NCI-H2227 treated with DMSO at 0.1 percent for 48 hours (cell line): ENCODE data around the gene EIF4A3.

Experiments
- DNase-seq: peaks from one replicate; lab custom pipeline; 2025; lab: John Stamatoyannopoulos, UW

The EIF4A3 gene

DNA sequence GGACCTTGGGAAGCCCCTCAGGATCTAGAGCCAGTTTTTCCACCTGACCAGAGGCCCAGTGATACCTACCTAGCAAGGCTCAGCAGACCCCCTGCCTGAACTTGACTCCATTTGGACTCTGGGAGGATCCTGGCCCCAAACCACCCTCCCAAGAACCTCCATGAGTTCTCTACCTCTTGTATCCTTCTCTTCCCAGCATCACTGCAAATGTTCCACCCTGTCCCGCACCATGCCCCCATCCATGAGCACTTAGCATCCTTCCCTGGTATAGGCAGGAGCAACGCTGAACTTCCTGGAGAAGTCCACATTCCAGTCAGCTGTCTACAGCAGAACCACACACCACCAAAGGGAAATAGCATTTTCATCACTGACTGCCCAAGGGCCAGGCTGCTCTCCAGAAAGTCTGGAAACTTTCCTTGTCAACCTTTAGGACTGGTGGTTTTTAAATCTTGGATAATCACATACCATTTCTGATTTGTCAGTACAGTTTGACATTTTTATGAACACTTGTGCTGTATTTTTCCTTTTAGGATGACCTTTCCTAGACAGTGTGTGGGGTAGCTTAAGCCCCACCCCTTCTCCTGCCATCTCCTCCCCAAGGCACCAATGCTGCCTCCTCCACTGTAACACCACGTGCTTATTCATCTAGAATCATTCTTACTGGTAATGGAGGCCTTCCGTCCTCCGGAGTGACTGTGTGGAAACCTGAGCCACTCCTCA is 13.9 kb downstream of the EIF4A3 start:
- DNase-seq: no peak

DNA sequence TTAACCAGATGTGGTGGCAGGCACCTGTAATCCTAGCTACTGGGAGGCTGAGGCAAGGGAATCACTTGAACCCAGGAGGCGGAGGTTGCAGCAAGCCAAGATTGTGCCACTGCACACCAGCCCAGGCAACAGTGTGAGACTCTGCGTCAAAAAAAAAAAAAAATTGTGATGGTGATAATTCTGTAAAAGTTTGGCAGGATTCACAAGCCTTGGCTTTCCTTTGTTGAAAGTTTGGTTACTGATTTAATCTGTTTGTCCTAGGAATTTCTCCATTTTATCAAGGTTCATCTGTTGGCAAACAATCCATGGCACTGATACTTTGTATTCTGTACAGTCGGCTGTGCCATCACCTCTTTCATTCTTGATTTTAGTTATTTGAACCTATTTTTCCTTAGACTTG is 15.9 kb downstream of the EIF4A3 start:
- no peak for DNase-seq

- no peak for DNase-seq
Observed at GRCh38 chr17:80129006-80129565, 17.8 kb downstream of the EIF4A3 start.

- DNase-seq: no peak
Observed at GRCh38 chr17:80126449-80126715, 20.5 kb downstream of the EIF4A3 start.

DNA sequence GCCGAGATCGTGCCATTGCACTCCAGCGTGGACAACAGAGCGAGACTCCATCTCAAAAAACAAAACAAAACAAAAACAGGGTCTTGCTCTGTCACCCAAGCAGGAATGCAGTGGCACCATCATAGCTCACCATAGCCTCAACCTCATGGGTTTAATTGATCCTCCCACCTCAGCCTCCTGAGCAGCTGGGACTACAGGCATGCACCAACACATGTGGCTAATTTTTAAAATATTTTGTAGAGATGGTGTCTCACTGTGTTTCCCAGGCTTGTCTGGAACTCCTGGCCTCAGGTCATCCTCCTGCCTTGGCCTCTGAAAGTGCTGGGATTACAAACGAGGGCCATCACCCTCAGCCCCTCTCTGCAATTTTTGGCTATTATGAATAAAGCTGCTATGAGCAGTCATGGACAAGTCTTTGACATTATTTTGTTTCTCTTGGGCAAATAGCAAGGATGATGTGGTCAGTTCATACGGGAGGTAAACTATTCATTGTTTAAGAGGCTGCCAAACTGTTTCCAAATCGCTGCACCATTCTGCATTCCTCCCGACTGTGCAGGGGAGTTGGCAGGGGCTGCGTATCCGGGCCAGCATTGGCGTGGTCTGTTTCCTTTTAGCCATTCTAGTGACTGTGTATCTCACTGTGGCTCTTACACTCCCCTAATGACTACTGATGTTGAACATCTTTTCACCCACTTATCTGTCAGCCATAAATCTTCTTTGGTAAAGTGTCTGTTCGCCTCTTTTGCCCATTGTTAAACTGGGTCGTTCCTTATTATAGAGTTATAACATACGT is 21.1 kb downstream of the EIF4A3 start:
- peak; percentile 26 for DNase-seq

DNA sequence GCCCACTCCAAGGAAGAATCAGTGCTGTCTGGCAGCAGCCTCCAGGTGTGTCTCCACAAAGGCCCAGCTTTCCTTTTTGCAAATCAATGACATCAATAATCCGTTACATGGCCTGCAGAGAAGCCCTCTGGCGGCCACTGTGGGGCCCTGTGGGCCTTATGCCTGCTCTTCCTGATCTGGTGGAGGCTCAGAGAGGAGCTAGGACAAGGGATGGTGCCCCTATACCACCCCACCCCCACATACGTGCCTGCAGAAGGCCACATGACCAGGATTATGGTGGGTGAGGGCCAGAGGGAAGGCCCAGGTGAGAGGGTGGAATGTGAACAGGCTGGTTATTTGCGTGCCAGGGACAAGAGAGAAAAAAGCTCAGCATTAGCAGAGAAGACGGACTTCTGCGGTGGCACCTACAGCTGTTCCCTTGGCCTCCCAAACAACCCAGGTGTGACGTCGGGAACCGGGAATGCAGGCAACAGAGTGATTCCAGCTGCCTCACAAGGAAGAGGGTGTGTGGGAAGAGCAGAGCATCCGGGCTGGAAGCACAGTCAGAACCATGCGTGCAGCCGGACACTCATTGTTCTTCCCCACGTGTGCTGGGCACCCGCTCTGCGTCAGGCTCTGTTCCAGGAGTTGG is 22.5 kb downstream of the EIF4A3 start:
- DNase-seq: no peak

GRCh38 chr17:80123791-80124190 is 23.1 kb downstream of the EIF4A3 start:
- DNase-seq: no peak

DNA sequence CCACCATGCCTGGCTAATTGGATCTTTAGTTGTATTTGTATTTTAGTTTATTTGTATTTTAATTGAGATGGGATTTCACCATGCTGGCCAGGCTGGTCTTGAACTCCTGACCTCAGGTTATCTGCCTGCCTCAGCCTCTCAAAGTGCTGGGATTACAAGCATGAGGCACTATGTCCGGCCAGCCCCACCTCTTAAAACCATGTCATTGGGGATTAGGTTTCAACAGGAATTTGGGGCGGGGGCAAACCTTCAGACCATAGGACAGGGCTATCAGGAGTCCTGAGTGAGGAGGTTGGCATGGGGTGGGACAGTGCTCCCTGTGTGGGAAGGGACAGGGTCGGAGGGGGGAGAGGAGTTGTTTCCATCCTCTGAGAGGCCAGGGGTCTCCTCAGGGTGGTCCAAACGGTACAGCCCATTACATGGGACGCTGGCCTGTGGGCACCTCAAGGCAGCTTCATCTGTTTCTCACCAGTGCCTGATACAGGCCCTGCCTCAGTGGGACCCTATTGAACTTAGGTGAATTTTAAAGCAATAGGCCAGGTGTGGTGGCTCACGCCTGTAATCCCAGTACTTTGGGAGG is 23.9 kb downstream of the EIF4A3 start:
- DNase-seq: no peak

- DNase-seq: no peak
Observed at GRCh38 chr17:80122026-80122575, 24.8 kb downstream of the EIF4A3 start.

- no peak for DNase-seq
Observed at GRCh38 chr17:80119839-80120238, 27.1 kb downstream of the EIF4A3 start.

GRCh38 chr17:80119271-80119791 is 27.6 kb downstream of the EIF4A3 start:
- no peak for DNase-seq

GRCh38 chr17:80118601-80119270 is 28.2 kb downstream of the EIF4A3 start:
- DNase-seq: no peak

DNA sequence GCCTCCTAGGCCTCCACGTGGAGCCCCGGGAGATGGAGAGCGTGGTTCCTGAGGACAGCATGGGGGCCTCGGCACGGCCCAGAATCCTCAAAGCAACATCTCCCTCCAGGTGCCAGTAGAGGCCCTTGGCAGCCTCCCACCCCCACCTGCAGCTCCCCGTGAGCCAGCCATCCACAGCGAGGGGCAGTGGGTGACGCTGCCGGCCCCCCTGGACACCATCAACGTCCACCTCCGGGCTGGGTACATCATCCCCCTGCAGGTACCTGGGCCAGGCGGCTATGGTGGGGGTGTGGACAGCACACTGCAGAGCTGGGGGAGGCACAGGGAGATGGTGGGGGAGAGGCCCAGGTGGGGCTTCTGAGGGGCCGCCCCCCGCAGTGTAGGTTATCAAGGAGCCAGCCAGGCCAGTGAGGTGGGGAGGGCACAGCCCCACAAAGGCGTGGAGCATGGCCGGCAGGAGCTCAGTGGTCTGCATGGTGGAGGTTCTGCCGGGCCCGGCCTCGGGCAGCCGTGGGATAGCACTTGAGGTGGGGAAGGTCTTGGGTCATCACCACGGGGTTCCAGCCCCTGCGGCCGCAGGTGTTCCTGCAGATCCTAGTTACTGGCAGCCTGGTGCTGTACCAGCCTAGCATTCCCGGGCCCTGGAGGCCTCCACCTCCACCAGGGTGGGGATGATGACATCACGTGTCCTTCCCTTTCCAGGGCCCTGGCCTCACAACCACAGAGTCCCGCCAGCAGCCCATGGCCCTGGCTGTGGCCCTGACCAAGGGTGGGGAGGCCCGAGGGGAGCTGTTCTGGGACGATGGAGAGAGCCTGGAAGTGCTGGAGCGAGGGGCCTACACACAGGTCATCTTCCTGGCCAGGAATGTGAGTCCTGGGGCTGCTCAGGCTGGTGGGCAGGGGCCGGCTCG is 29.2 kb downstream of the EIF4A3 start:
- DNase-seq: no peak

DNA sequence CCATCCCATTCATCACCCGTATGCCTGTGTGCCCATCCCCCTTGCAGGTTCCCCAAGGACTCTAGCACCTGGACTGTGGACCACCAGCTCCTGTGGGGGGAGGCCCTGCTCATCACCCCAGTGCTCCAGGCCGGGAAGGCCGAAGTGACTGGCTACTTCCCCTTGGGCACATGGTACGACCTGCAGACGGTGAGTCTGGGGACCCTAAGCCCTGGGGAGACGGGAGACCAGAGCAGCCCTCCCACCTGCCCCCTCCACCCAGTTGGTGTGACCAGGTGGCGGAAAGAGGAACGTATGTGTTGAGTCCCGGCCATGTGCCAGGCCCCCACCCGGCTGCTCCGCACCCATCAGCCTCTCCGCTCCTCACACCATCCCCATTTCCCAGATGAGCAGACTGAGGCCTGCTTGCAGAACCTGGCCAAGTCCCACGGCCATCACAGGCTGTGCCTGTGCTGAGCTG is 30.0 kb downstream of the EIF4A3 start:
- DNase-seq: no peak

GRCh38 chr17:80116276-80116920 is 30.5 kb downstream of the EIF4A3 start:
- no peak for DNase-seq

DNA sequence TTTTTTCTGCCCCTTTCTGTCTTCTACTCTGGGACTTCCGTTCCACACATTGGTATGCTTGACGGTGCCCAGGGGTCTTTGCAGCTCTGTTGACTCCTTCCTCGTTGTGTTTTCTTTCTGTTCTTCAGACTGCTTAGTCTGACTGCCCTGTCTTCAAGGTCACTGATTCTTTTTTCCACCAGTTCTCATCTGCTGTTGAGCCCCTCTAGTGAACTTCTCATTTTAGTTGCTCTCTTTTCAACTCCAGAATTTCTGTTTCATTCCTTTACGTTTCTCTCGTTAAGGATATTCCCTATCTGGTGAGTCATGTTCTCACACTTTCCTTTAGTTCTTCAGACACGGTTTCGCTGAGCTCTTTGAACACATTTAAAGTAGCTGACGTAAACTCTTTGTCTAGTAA is 31.8 kb downstream of the EIF4A3 start:
- DNase-seq: no peak

GRCh38 chr17:80114758-80115157 is 32.2 kb downstream of the EIF4A3 start:
- DNase-seq: no peak

GRCh38 chr17:80113033-80113484 is 33.9 kb downstream of the EIF4A3 start:
- no peak for DNase-seq

DNA sequence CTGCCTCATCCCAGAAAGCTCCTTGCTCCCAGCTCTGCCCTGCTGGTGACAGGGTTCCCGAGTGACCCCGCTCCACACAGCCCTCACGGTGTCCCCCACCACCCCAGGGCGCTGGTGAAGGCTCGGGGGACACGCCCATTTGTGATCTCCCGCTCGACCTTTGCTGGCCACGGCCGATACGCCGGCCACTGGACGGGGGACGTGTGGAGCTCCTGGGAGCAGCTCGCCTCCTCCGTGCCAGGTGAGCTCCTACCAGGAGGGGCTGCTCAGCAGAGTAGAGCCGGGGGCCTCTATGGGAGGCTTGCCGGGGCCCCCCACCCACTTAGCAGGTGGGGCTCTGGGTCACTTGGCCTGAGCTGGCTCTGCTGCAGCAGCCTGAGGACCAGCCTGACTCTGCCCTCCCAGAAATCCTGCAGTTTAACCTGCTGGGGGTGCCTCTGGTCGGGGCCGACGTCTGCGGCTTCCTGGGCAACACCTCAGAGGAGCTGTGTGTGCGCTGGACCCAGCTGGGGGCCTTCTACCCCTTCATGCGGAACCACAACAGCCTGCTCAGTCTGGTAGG is 34.4 kb downstream of the EIF4A3 start:
- DNase-seq: no peak
